Panc1 (cell line): ENCODE data around the gene TMEM239.

Experiments used
- POLR2AphosphoS5 ChIP-seq: IDR thresholded peaks from 2 replicates; pipeline ENCODE4 v1.6.1; 2012; ENCODE audit warnings: mild to moderate bottlenecking, low read depth, low read length, moderate library complexity
- REST ChIP-seq, 2 experiments: IDR thresholded peaks; 2 replicates each; pipeline ENCODE4 v1.6.1; 2011 to 2012; ENCODE audit warnings: low read depth in 2 of 2, control low read depth in 1 of 2, low read length in 1 of 2, mild to moderate bottlenecking in 1 of 2, moderate library complexity in 1 of 2; ENCODE audit not compliant: insufficient read depth in 1 of 2
- SIN3A ChIP-seq: IDR thresholded peaks from 2 replicates; pipeline ENCODE4 v1.6.1; 2012; ENCODE audit warnings: low read depth, mild to moderate bottlenecking, low read length, moderate library complexity, borderline replicate concordance; ENCODE audit not compliant: insufficient read depth
- TCF7L2 ChIP-seq: IDR thresholded peaks from 2 replicates; pipeline ENCODE4 v1.6.1; 2011; ENCODE audit warnings: mild to moderate bottlenecking, low read depth, low read length, inconsistent platforms
- TF ChIP-seq, protein P1 (sequence below): fragments of 450-650 bp; IDR thresholded peaks from 2 replicates; pipeline ENCODE4 v1.5.1; 2017; ENCODE audit warnings: mild to moderate bottlenecking

DNA sequence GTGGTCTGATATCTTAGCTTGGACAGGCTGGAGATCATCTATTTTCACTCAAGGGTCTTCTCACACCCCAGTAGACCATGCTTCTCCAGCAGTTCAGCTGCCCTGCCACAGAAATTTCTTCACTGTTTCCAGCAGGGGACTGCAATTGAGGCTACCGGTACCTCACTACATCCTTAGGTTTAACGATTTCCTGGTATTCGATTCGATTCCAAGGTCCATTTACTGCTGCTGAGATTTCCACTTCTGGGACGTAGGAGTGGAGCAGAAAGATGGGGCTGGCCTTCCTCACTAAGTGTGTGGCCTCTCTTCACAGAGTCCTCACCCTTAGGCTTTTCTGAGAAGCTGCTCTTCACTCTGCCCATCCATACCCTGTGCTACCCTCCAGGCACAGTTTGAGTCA is 30.5 kb downstream of the TMEM239 start:
- TF ChIP-seq POLR2AphosphoS5 (no peak), SIN3A (no peak), TCF7L2 (no peak), REST (IDR thresholded peaks at IDR 0.05; ENCODE audit: insufficient read depth in 1 of 2, low read depth in 2 of 2, low read length in 1 of 2) (no peak)
- TF ChIP-seq, protein P1, sequence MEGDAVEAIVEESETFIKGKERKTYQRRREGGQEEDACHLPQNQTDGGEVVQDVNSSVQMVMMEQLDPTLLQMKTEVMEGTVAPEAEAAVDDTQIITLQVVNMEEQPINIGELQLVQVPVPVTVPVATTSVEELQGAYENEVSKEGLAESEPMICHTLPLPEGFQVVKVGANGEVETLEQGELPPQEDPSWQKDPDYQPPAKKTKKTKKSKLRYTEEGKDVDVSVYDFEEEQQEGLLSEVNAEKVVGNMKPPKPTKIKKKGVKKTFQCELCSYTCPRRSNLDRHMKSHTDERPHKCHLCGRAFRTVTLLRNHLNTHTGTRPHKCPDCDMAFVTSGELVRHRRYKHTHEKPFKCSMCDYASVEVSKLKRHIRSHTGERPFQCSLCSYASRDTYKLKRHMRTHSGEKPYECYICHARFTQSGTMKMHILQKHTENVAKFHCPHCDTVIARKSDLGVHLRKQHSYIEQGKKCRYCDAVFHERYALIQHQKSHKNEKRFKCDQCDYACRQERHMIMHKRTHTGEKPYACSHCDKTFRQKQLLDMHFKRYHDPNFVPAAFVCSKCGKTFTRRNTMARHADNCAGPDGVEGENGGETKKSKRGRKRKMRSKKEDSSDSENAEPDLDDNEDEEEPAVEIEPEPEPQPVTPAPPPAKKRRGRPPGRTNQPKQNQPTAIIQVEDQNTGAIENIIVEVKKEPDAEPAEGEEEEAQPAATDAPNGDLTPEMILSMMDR = no peak
